K562 (cell line): Measurements from ENCODE around the gene PTPRT. TPM values are rescaled to one million over a fixed set of nuclear protein-coding genes. Genes with fewer than 3 reads are reported as not detected.

ENCODE experiments used
- ATAC-seq: fragments of 200-7000 bp; cut with Tn5 transposase; 3 replicates; pipeline ENCODE4 v1.9.1; 2020; ENCODE audit warnings: moderate library complexity
- BruUV-seq: library from RNA; stranded (reverse); fragments of 400-500 nt; replicated peaks from 2 replicates; lab custom pipeline; 2021; lab: Mats Ljungman, UMichigan
- CTCF ChIA-PET: fragments of 300-600 bp; formaldehyde crosslinking; extraction: SDS; loops from one replicate; lab custom pipeline; 2021; ENCODE audit warnings: low intra/inter-chr PET ratio; lab: Yijun Ruan, JAX
- POLR2A ChIA-PET: fragments of 300-600, 350-650 bp; sonication (Branson Sonifier 250); formaldehyde crosslinking; extraction: SDS; loops from one replicate; lab custom pipeline; 2021; ENCODE audit warnings: antibody characterized with exemption, inconsistent platforms; lab: Yijun Ruan, JAX
- DNase-seq, 4 experiments: peaks; one replicate each; pipeline versions ENCODE4 v3.0.0 to v3.0.0-alpha.2; 2011 to 2018; ENCODE audit warnings: low spot score in 3 of 4, mixed read lengths in 3 of 4; ENCODE audit errors: extremely low read depth in 1 of 4
- FAIRE-seq: peaks from 2 replicates; lab custom pipeline; 2011; peaks lifted over from hg19 to GRCh38; lab: Jason Lieb, UNC
- H2AFZ ChIP-seq: 2 replicates; pipeline ENCODE4 v1.6.0; 2011; ENCODE audit warnings: low read depth, low read length, control low read depth, inconsistent platforms
- H3K27ac ChIP-seq: fragments of 200-600 bp; 3 replicates; pipeline ENCODE4 v1.8.0; 2011; ENCODE audit warnings: low read depth, mild to moderate bottlenecking, control low read depth, inconsistent platforms, low read length, moderate library complexity, mixed read lengths; ENCODE audit errors: extremely low read depth
- H3K27me3 ChIP-seq, 2 experiments: fragments of 300-600 bp in 1 of 2; 2 replicates in 1 of 2; 3 replicates in 1 of 2; pipeline versions ENCODE4 v1.6.0 to v1.8.0; 2011; ENCODE audit warnings: inconsistent platforms in 2 of 2, low read length in 2 of 2, mild to moderate bottlenecking in 1 of 2, mixed read lengths in 1 of 2, moderate library complexity in 1 of 2; ENCODE audit not compliant: control insufficient read depth in 2 of 2, insufficient read depth in 2 of 2
- H3K36me3 ChIP-seq: fragments of 300-600 bp; 3 replicates; pipeline ENCODE4 v1.8.0; 2011; ENCODE audit warnings: mild to moderate bottlenecking, low read length, inconsistent platforms; ENCODE audit not compliant: control insufficient read depth, insufficient read depth
- H3K4me1 ChIP-seq, 2 experiments: fragments of 200-600 bp in 1 of 2; replicated peaks in 1 of 2; 2 replicates in 1 of 2; 3 replicates in 1 of 2; pipeline versions ENCODE4 v1.5.1 to v1.8.0; 2011; ENCODE audit warnings: inconsistent platforms in 2 of 2, low read length in 2 of 2, mild to moderate bottlenecking in 1 of 2, mixed read lengths in 1 of 2, moderate library complexity in 1 of 2; ENCODE audit not compliant: control insufficient read depth in 2 of 2, insufficient read depth in 2 of 2
- H3K4me2 ChIP-seq: 2 replicates; pipeline ENCODE4 v1.6.1; 2011; ENCODE audit warnings: low read length, control low read depth, inconsistent platforms, mixed read lengths; ENCODE audit not compliant: insufficient read depth
- H3K4me3 ChIP-seq: fragments of 200-600 bp; sonication (generic), shearing (Covaris generic); 2 replicates; pipeline ENCODE4 v1.5.1; 2016; ENCODE audit warnings: control low read depth, inconsistent platforms
- H3K79me2 ChIP-seq: fragments of 200-600 bp; 3 replicates; pipeline ENCODE4 v1.8.0; 2011; ENCODE audit warnings: low read length, inconsistent platforms; ENCODE audit not compliant: control insufficient read depth, insufficient read depth
- H3K9ac ChIP-seq, 2 experiments: 2 replicates each; pipeline versions ENCODE4 v1.6.0 to v1.6.1; 2011; ENCODE audit warnings: low read depth in 2 of 2, low read length in 2 of 2, control low read depth in 1 of 2, inconsistent platforms in 1 of 2, mild to moderate bottlenecking in 1 of 2, mixed read lengths in 1 of 2; ENCODE audit not compliant: insufficient read depth in 1 of 2
- H3K9me1 ChIP-seq: one replicate; pipeline ENCODE4 v1.6.0; 2011; ENCODE audit warnings: inconsistent platforms, mild to moderate bottlenecking, low read length, moderate library complexity; ENCODE audit not compliant: control insufficient read depth, insufficient read depth
- H3K9me3 ChIP-seq: replicated peaks from 2 replicates; pipeline ENCODE4 v1.5.1; 2011; ENCODE audit warnings: low read depth, low read length, inconsistent platforms; ENCODE audit not compliant: control insufficient read depth, insufficient read depth
- H4K20me1 ChIP-seq: replicated peaks from 2 replicates; pipeline ENCODE4 v1.6.1; 2011; ENCODE audit warnings: low read length, inconsistent platforms, mixed read lengths; ENCODE audit not compliant: control insufficient read depth, insufficient read depth
- E2F3 ChIP-seq: fragments of 250-450 bp; sonication (Bioruptor Pico); IDR thresholded peaks from 2 replicates; pipeline ENCODE4 v1.4.0; 2020; ENCODE audit warnings: mild to moderate bottlenecking
- HDAC3 ChIP-seq: fragments of 450-650 bp; IDR thresholded peaks from 2 replicates; pipeline ENCODE4 v1.6.1; 2018; ENCODE audit warnings: borderline replicate concordance, mild to moderate bottlenecking, moderate library complexity; ENCODE audit not compliant: partially characterized antibody
- MBD2 ChIP-seq: sonication (generic); IDR thresholded peaks from 2 replicates; pipeline ENCODE4 v1.6.1; 2016; ENCODE audit warnings: low read depth, borderline replicate concordance
- MCM5 ChIP-seq: fragments of 450-650 bp; IDR thresholded peaks from 2 replicates; pipeline ENCODE4 v1.6.1; 2016; ENCODE audit warnings: low read depth
- NFIX ChIP-seq: fragments of 250-450 bp; sonication (Bioruptor Pico); IDR thresholded peaks from 2 replicates; pipeline ENCODE4 v1.4.0; 2020; ENCODE audit warnings: low read depth, mild to moderate bottlenecking, moderate library complexity
- SNIP1 ChIP-seq: fragments of 450-650 bp; IDR thresholded peaks from 2 replicates; pipeline ENCODE4 v1.7.1; 2017; ENCODE audit warnings: low read depth, mild to moderate bottlenecking
- U2AF1 ChIP-seq: fragments of 200-400 bp; formaldehyde crosslinking; optimal IDR thresholded peaks from 2 replicates; pipeline ENCODE3; 2017; ENCODE audit warnings: mild to moderate bottlenecking, low read depth, low read length, moderate library complexity
- XRCC4 ChIP-seq: IDR thresholded peaks from one replicate; pipeline ENCODE4 v1.6.1; 2011; ENCODE audit not compliant: insufficient read depth, insufficient read length; ENCODE audit errors: extremely low read depth
- ZFPM2 ChIP-seq: fragments of 250-450 bp; sonication (Bioruptor Pico); IDR thresholded peaks from 2 replicates; pipeline ENCODE4 v1.5.1; 2022; ENCODE audit warnings: mild to moderate bottlenecking
- ZNF644 ChIP-seq: fragments of 200-800 bp; sonication (Bioruptor generic); IDR thresholded peaks from 2 replicates; pipeline ENCODE4 v1.6.1; 2016; ENCODE audit warnings: low read depth, missing genetic modification characterization, missing compliant biosample characterization
- WGBS: fragments of 100-300 bp; shearing (Covaris generic); methylation state at CpG from one replicate; pipeline ENCODE4 v1.1.6; 2016; ENCODE audit warnings: low coverage, mixed read lengths; ENCODE audit not compliant: insufficient coverage; ENCODE audit errors: missing lambda C conversion rate; 5-methylcytosine and 5-hydroxymethylcytosine counted together
- in situ Hi-C: fragments of 300-500 bp; cut with MboI; formaldehyde crosslinking; loops from 4 replicates; pipeline ENCODE4 v1.15.0; 2018; ENCODE audit warnings: inconsistent platforms, mixed read lengths
- intact Hi-C: fragments of 100-400 bp; cut with micrococcal nuclease; formaldehyde crosslinking; loops from 2 replicates; pipeline ENCODE4 v1.14.2; 2022
- polyA plus RNA-seq, 8 experiments: library from polyadenylated mRNA; depleted of rRNA in 4 of 8; stranded (reverse) in 5 of 8; unstranded in 3 of 8; fragments of >200 nt; fragmentation: Nextera tagmentation in 2 of 8; fragmentation: Illumina TruSeq in 1 of 8; extraction: Ambion mirVana in 2 of 8; extraction: Trizol in 1 of 8; gene quantifications; 2 replicates each; pipeline versions ENCODE4 v1.2.1 to v1.2.3, GENCODE V29; 2011 to 2014; ENCODE audit warnings: inconsistent platforms in 1 of 8, missing spikeins in 1 of 8
- total RNA-seq, 7 experiments: library from RNA; depleted of rRNA in 6 of 7; stranded (reverse); fragments of >200 nt in 6 of 7; fragmentation: Illumina TruSeq in 2 of 7; extraction: Trizol in 2 of 7; gene quantifications; 2 replicates each; pipeline versions ENCODE4 v1.2.1 to v1.2.3, GENCODE V29; 2011 to 2021; ENCODE audit warnings: low replicate concordance in 1 of 7
- TF ChIP-seq, protein P1 (sequence below): sonication (generic); formaldehyde crosslinking; IDR thresholded peaks from 2 replicates; pipeline ENCODE4 v1.8.0; 2023; ENCODE audit warnings: missing genetic modification reagents, mild to moderate bottlenecking, borderline replicate concordance

Gene PTPRT
- total and polyA plus RNA-seq, 9 of the 15 experiments (the other 6 are each of a cell fraction or from before 2014, with no cell fraction given) = not detected

GRCh38 chr20:43015566-43015965 is 174.1 kb downstream of the PTPRT start:
- TF ChIP-seq E2F3 (CRISPR knock-in tag) (no peak), ZFPM2 (CRISPR knock-in tag) (no peak), SNIP1 (no peak), XRCC4 (no peak), HDAC3 (no peak), MCM5 (no peak), NFIX (CRISPR knock-in tag) (no peak), MBD2 (no peak), ZNF644 (no peak), U2AF1 (no peak)
- TF ChIP-seq, protein P1, sequence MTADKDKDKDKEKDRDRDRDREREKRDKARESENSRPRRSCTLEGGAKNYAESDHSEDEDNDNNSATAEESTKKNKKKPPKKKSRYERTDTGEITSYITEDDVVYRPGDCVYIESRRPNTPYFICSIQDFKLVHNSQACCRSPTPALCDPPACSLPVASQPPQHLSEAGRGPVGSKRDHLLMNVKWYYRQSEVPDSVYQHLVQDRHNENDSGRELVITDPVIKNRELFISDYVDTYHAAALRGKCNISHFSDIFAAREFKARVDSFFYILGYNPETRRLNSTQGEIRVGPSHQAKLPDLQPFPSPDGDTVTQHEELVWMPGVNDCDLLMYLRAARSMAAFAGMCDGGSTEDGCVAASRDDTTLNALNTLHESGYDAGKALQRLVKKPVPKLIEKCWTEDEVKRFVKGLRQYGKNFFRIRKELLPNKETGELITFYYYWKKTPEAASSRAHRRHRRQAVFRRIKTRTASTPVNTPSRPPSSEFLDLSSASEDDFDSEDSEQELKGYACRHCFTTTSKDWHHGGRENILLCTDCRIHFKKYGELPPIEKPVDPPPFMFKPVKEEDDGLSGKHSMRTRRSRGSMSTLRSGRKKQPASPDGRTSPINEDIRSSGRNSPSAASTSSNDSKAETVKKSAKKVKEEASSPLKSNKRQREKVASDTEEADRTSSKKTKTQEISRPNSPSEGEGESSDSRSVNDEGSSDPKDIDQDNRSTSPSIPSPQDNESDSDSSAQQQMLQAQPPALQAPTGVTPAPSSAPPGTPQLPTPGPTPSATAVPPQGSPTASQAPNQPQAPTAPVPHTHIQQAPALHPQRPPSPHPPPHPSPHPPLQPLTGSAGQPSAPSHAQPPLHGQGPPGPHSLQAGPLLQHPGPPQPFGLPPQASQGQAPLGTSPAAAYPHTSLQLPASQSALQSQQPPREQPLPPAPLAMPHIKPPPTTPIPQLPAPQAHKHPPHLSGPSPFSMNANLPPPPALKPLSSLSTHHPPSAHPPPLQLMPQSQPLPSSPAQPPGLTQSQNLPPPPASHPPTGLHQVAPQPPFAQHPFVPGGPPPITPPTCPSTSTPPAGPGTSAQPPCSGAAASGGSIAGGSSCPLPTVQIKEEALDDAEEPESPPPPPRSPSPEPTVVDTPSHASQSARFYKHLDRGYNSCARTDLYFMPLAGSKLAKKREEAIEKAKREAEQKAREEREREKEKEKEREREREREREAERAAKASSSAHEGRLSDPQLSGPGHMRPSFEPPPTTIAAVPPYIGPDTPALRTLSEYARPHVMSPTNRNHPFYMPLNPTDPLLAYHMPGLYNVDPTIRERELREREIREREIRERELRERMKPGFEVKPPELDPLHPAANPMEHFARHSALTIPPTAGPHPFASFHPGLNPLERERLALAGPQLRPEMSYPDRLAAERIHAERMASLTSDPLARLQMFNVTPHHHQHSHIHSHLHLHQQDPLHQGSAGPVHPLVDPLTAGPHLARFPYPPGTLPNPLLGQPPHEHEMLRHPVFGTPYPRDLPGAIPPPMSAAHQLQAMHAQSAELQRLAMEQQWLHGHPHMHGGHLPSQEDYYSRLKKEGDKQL (CRISPR knock-in tag) = no peak
- Histone ChIP-seq H3K36me3 (no peaks in the 10 kb centered on the region), H3K9ac (no peak overlapping the region), H3K4me1 (no peaks in the 10 kb centered on the region), H2AFZ (no peak overlapping the region), H4K20me1 (no peaks in the 10 kb centered on the region), H3K4me2 (no peak overlapping the region), H3K4me3 (no peak overlapping the region), H3K9me1 (no peaks in the 10 kb centered on the region), H3K79me2 (no peaks in the 10 kb centered on the region), H3K27ac (no peak overlapping the region), H3K9me3 (no peaks in the 10 kb centered on the region), H3K27me3 (no peaks in the 10 kb centered on the region)
- FAIRE-seq = no peak
- BruUV-seq = no TSS peak
- CTCF ChIA-PET = no interaction called here
- no peak for DNase-seq
- in situ Hi-C loops (no loop called here), intact Hi-C loops (no loop called here)
- ATAC-seq = no peak
- 0% methylated on average over 1 of the region's 1 CpG for WGBS
- POLR2A ChIA-PET = no interaction called here
